BE2C (cell line): ENCODE data around the gene BZW2.
A peak's percentile ranks its signal among the peaks of the same experiment; 100 is the strongest.
"Not testable (repeated sequence)": the region's sequence is repeated elsewhere in the genome, so short reads cannot be mapped to it uniquely, and the experiment has no call there.

Source experiments
- DNase-seq: peaks from one replicate; pipeline ENCODE4 v3.0.0-alpha.2; 2020
- H3K27me3 ChIP-seq: fragments of 250-450 bp; sonication (Bioruptor Pico); 2 replicates; pipeline ENCODE4 v1.5.1; 2020; ENCODE audit warnings: mild to moderate bottlenecking
- H3K36me3 ChIP-seq: fragments of 250-450 bp; sonication (Bioruptor Pico); 2 replicates; pipeline ENCODE4 v1.5.1; 2020; ENCODE audit warnings: mild to moderate bottlenecking
- H3K4me1 ChIP-seq: fragments of 250-450 bp; sonication (Bioruptor Pico); 2 replicates; pipeline ENCODE4 v1.5.1; 2020
- H3K4me3 ChIP-seq: 2 replicates; pipeline ENCODE4 v1.5.1; 2011; ENCODE audit warnings: low read depth, low read length
- H3K9me3 ChIP-seq: fragments of 250-450 bp; sonication (Bioruptor Pico); 2 replicates; pipeline ENCODE4 v1.5.1; 2020
- CTCF ChIP-seq: IDR thresholded peaks from 2 replicates; pipeline ENCODE4 v1.5.1; 2012; ENCODE audit warnings: mild to moderate bottlenecking, low read depth, low read length

BZW2 gene

GRCh38 chr7:16671811-16672210 is 25.8 kb downstream of the BZW2 start:
- no peaks in the 10 kb centered on the region for H3K27me3 ChIP-seq
- TF ChIP-seq CTCF, result no peak
- no peaks in the 10 kb centered on the region for H3K9me3 ChIP-seq
- H3K4me1 ChIP-seq, result peaks cover 8% of the 10 kb centered on the region
- H3K4me3 ChIP-seq, result no peak overlapping the region
- DNase-seq, result no peak
- peaks cover 62% of the 10 kb centered on the region for H3K36me3 ChIP-seq

GRCh38 chr7:16675277-16675676 is 29.3 kb downstream of the BZW2 start:
- no peak overlapping the region for H3K4me3 ChIP-seq
- peaks cover 73% of the 10 kb centered on the region for H3K36me3 ChIP-seq
- H3K9me3 ChIP-seq, result no peaks in the 10 kb centered on the region
- TF ChIP-seq CTCF, result no peak
- no peaks in the 10 kb centered on the region for H3K4me1 ChIP-seq
- no peaks in the 10 kb centered on the region for H3K27me3 ChIP-seq
- DNase-seq, result no peak

GRCh38 chr7:16677978-16678494 is 32.1 kb downstream of the BZW2 start:
- no peaks in the 10 kb centered on the region for H3K9me3 ChIP-seq
- no peaks in the 10 kb centered on the region for H3K4me1 ChIP-seq
- no peak for TF ChIP-seq CTCF
- H3K4me3 ChIP-seq, result no peak overlapping the region
- H3K27me3 ChIP-seq, result no peaks in the 10 kb centered on the region
- DNase-seq, result no peak
- peaks cover 81% of the 10 kb centered on the region for H3K36me3 ChIP-seq

GRCh38 chr7:16678645-16679566 is 32.9 kb downstream of the BZW2 start:
- DNase-seq, result peak; percentile 33
- not testable (repeated sequence) for H3K4me1 ChIP-seq, H3K4me3 ChIP-seq, H3K9me3 ChIP-seq, H3K27me3 ChIP-seq
- peaks cover 90% of the 10 kb centered on the region for H3K36me3 ChIP-seq

- no peak overlapping the region for H3K4me3 ChIP-seq
- no peaks in the 10 kb centered on the region for H3K4me1 ChIP-seq
- no peak for DNase-seq
- no peaks in the 10 kb centered on the region for H3K9me3 ChIP-seq
- no peaks in the 10 kb centered on the region for H3K27me3 ChIP-seq
- TF ChIP-seq CTCF, result no peak
- peaks cover 76% of the 10 kb centered on the region for H3K36me3 ChIP-seq
Measured at GRCh38 chr7:16684935-16685334, 39.0 kb downstream of the BZW2 start.

GRCh38 chr7:16685535-16685934 is 39.6 kb downstream of the BZW2 start:
- TF ChIP-seq CTCF, result no peak
- no peaks in the 10 kb centered on the region for H3K9me3 ChIP-seq
- no peak overlapping the region for H3K4me3 ChIP-seq
- H3K27me3 ChIP-seq, result no peaks in the 10 kb centered on the region
- DNase-seq, result no peak
- peaks cover 76% of the 10 kb centered on the region for H3K36me3 ChIP-seq
- H3K4me1 ChIP-seq, result no peaks in the 10 kb centered on the region
